Stimulated activated CD4-positive, alpha-beta T cell treated with anti-CD3 and anti-CD28 coated beads, Interleukin-2, amount 100 ng/mL, for 24 hours (primary cell): ENCODE results near the gene KPNB1.
"Not testable (repeated sequence)": the region's sequence is repeated elsewhere in the genome, so short reads cannot be mapped to it uniquely, and the experiment has no call there.

Source experiments
- DNase-seq, 2 donors: peaks; one replicate each; pipeline ENCODE4 v3.0.0-alpha.2; 2020

Gene KPNB1

GRCh38 chr17:47682727-47683126 is 33.0 kb downstream of the KPNB1 start:
- not testable (repeated sequence) for DNase-seq

- no peak for DNase-seq
Observed at GRCh38 chr17:47684025-47684424, 34.3 kb downstream of the KPNB1 start.

- no peak for DNase-seq
Observed at GRCh38 chr17:47684535-47685193, 34.9 kb downstream of the KPNB1 start.

GRCh38 chr17:47685556-47686275 is 36.0 kb downstream of the KPNB1 start:
- no peak for DNase-seq

- DNase-seq, result no peak
Observed at GRCh38 chr17:47686276-47686635, 36.5 kb downstream of the KPNB1 start.

GRCh38 chr17:47686664-47687327 is 37.1 kb downstream of the KPNB1 start:
- DNase-seq, result no peak

- no peak for DNase-seq
Observed at GRCh38 chr17:47687328-47687690, 37.6 kb downstream of the KPNB1 start.

GRCh38 chr17:47687748-47688147 is 38.0 kb downstream of the KPNB1 start:
- DNase-seq, result no peak

- DNase-seq, result no peak
Observed at GRCh38 chr17:47690121-47690520, 40.4 kb downstream of the KPNB1 start.

GRCh38 chr17:47692137-47692894 is 42.6 kb downstream of the KPNB1 start:
- DNase-seq, result no peak

GRCh38 chr17:47692895-47693730 is 43.4 kb downstream of the KPNB1 start:
- no peak for DNase-seq

GRCh38 chr17:47693731-47694580 is 44.2 kb downstream of the KPNB1 start, which contains the start of gene TBKBP1:
Gene TBKBP1, plus strand, starts transcription at chr17:47694161. Its CDS starts 1,952 bp downstream, at chr17:47696113.
- DNase-seq, result peak; percentile 61 to 65

GRCh38 chr17:47694581-47695428 is 45.1 kb downstream of the KPNB1 start:
- DNase-seq, result peak; percentile 66 to 73

- DNase-seq, result peak in 1 of 2 donors; percentile 51
Observed at GRCh38 chr17:47695429-47696376, 46.0 kb downstream of the KPNB1 start.

- DNase-seq, result no peak
Observed at GRCh38 chr17:47696717-47697642, 47.3 kb downstream of the KPNB1 start.

- DNase-seq, result no peak
Observed at GRCh38 chr17:47697906-47698711, 48.4 kb downstream of the KPNB1 start.
